Activated naive CD4-positive, alpha-beta T cell treated with anti-CD3 and anti-CD28 coated beads, Interleukin-2, amount 10 ng/mL, durations not matched to agents 7 days and 5 days (primary cell): Measurements from ENCODE around the gene PUM1.

Experiments used
- CTCF ChIA-PET: fragments of 350-600 bp; sonication (Branson Sonifier 250); formaldehyde crosslinking; loops from one replicate; lab custom pipeline; 2021; ENCODE audit warnings: antibody characterized with exemption; lab: Charles Lee
- DNase-seq: peaks from one replicate; pipeline ENCODE4 v3.0.0-alpha.2; 2020
- H3K27ac Mint-ChIP-seq: one replicate; pipeline ENCODE4 v1.8.0; 2021; ENCODE audit warnings: mild to moderate bottlenecking, moderate library complexity, mixed read lengths
- H3K27me3 Mint-ChIP-seq: one replicate; pipeline ENCODE4 v1.8.0; 2021; ENCODE audit warnings: mild to moderate bottlenecking, mixed read lengths
- H3K36me3 Mint-ChIP-seq: one replicate; pipeline ENCODE4 v1.8.0; 2021; ENCODE audit warnings: mixed read lengths
- H3K4me1 Mint-ChIP-seq: one replicate; pipeline ENCODE4 v1.8.0; 2021; ENCODE audit warnings: mixed read lengths
- H3K4me3 Mint-ChIP-seq: one replicate; pipeline ENCODE4 v1.8.0; 2021; ENCODE audit warnings: mild to moderate bottlenecking, moderate library complexity, mixed read lengths
- H3K9me3 Mint-ChIP-seq: one replicate; pipeline ENCODE4 v1.8.0; 2021; ENCODE audit warnings: mixed read lengths

The PUM1 gene

GRCh38 chr1:31005198-31005597, 60.3 kb downstream of the PUM1 start:
- no peak overlapping the region for H3K4me3 Mint-ChIP-seq
- CTCF ChIA-PET = no interaction called here
- H3K4me1 Mint-ChIP-seq = peaks cover 24% of the 10 kb centered on the region
- H3K9me3 Mint-ChIP-seq = no peaks in the 10 kb centered on the region
- H3K27me3 Mint-ChIP-seq = no peaks in the 10 kb centered on the region
- no peak overlapping the region for H3K27ac Mint-ChIP-seq
- DNase-seq = no peak
- H3K36me3 Mint-ChIP-seq = peaks cover 54% of the 10 kb centered on the region

- CTCF ChIA-PET = interaction anchor here (0.7 to 1.5 kb wide), 2 partner anchors 9 kb away, joined by 3 read pairs; no protein-coding TSS in a partner anchor
- H3K36me3 Mint-ChIP-seq = peaks cover 58% of the 10 kb centered on the region
- H3K27ac Mint-ChIP-seq = no peak overlapping the region
- H3K4me3 Mint-ChIP-seq = no peak overlapping the region
- H3K4me1 Mint-ChIP-seq = peaks cover 17% of the 10 kb centered on the region
- H3K9me3 Mint-ChIP-seq = no peaks in the 10 kb centered on the region
- no peaks in the 10 kb centered on the region for H3K27me3 Mint-ChIP-seq
- no peak for DNase-seq
Observed at GRCh38 chr1:31004231-31004621, 61.3 kb downstream of the PUM1 start.

- no peak for DNase-seq
- CTCF ChIA-PET = interaction anchor here (0.7 to 1.5 kb wide), 2 partner anchors 8 to 9 kb away, joined by 3 read pairs; no protein-coding TSS in a partner anchor
- Mint-ChIP-seq H3K36me3 (peaks cover 56% of the 10 kb centered on the region), H3K9me3 (no peaks in the 10 kb centered on the region), H3K4me1 (peaks cover 14% of the 10 kb centered on the region), H3K4me3 (no peak overlapping the region), H3K27ac (no peak overlapping the region), H3K27me3 (no peaks in the 10 kb centered on the region)
Observed at GRCh38 chr1:31003613-31004230, 61.8 kb downstream of the PUM1 start.

DNA sequence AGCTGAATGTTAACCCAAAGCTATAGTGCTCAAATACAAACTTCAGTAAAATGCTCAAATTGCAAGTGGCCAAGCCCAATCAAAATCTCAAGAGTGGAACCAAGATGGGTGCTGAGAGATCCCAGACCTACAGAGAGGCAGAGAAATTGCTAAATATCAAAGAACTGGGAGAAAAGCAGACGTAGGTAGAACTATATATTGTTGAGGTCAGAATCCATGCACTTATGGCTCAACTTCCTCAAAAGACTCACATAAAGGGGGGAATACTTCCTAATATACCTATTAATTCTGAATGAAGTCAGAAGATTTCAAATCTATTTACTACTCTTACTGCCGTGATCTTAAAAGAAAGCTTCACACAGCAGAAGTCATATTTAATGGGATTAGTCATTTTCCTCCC, 65.2 kb downstream of the PUM1 start:
- H3K27ac Mint-ChIP-seq = no peak overlapping the region
- peaks cover 4% of the 10 kb centered on the region for H3K4me1 Mint-ChIP-seq
- no peaks in the 10 kb centered on the region for H3K9me3 Mint-ChIP-seq

GRCh38 chr1:30998887-30999286, 66.6 kb downstream of the PUM1 start:
- H3K27me3 Mint-ChIP-seq = no peaks in the 10 kb centered on the region
- peaks cover 48% of the 10 kb centered on the region for H3K36me3 Mint-ChIP-seq
- no peak overlapping the region for H3K27ac Mint-ChIP-seq
- no peaks in the 10 kb centered on the region for H3K9me3 Mint-ChIP-seq
- CTCF ChIA-PET = no interaction called here
- DNase-seq = no peak
- peaks cover 4% of the 10 kb centered on the region for H3K4me1 Mint-ChIP-seq
- no peak overlapping the region for H3K4me3 Mint-ChIP-seq

More for the DNA sequence above, 65.2 kb downstream of the PUM1 start:
- DNase-seq = no peak
- CTCF ChIA-PET = interaction anchor here (0.6 kb wide), 1 partner anchor 1571 kb away, joined by 3 read pairs; no protein-coding TSS in a partner anchor
- H3K27me3 Mint-ChIP-seq = no peaks in the 10 kb centered on the region
- H3K36me3 Mint-ChIP-seq = peaks cover 52% of the 10 kb centered on the region
- H3K4me3 Mint-ChIP-seq = no peak overlapping the region

- Mint-ChIP-seq H3K9me3 (no peaks in the 10 kb centered on the region), H3K27me3 (no peaks in the 10 kb centered on the region), H3K27ac (no peak overlapping the region), H3K4me1 (peaks cover 4% of the 10 kb centered on the region), H3K4me3 (no peak overlapping the region), H3K36me3 (peaks cover 43% of the 10 kb centered on the region)
- no peak for DNase-seq
- CTCF ChIA-PET = no interaction called here
Observed at GRCh38 chr1:30998171-30998570, 67.3 kb downstream of the PUM1 start.

GRCh38 chr1:30997463-30998057, 68.0 kb downstream of the PUM1 start:
- Mint-ChIP-seq H3K36me3 (peaks cover 44% of the 10 kb centered on the region), H3K27ac (no peak overlapping the region), H3K9me3 (no peaks in the 10 kb centered on the region), H3K4me1 (peaks cover 4% of the 10 kb centered on the region), H3K27me3 (no peaks in the 10 kb centered on the region), H3K4me3 (no peak overlapping the region)
- CTCF ChIA-PET = no interaction called here
- DNase-seq = no peak

DNA sequence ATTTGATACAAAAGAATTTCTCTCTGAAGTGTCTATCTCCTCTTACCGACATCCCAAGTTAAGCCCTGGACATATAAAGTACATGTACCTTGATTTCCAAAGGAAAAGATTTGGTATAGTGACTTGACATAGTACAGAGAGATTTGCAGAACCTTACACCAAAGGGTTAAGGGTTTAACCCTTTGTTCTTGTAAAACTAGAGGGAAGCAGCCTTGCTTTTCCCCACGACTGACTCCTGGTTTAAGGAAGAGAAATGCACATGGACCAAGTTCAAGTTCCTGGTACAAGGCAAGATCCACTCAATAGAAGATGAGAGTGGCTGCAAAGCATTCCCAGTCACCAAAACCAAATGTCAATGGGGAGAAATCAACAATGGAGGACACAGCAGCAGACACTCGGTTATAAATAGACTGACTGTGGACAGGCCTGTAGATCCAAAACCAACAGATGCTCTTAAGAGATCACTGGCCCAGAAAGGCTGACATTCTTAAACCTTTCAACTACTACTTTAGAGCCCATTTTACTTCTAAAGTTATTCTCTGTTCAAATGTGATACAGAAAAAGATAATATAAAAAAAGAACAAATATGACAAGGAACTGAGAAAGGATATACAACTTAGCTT, 69.4 kb downstream of the PUM1 start:
- Mint-ChIP-seq H3K36me3 (peaks cover 47% of the 10 kb centered on the region), H3K27ac (no peak overlapping the region), H3K9me3 (no peaks in the 10 kb centered on the region), H3K27me3 (no peaks in the 10 kb centered on the region), H3K4me3 (no peak overlapping the region), H3K4me1 (peaks cover 4% of the 10 kb centered on the region)
- no peak for DNase-seq
- CTCF ChIA-PET = interaction anchor here (1.1 kb wide), 1 partner anchor 8 kb away, joined by 3 read pairs; no protein-coding TSS in a partner anchor

- peaks cover 62% of the 10 kb centered on the region for H3K36me3 Mint-ChIP-seq
- no peaks in the 10 kb centered on the region for H3K27me3 Mint-ChIP-seq
- H3K9me3 Mint-ChIP-seq = no peaks in the 10 kb centered on the region
- CTCF ChIA-PET = no interaction called here
- H3K4me1 Mint-ChIP-seq = peaks cover 6% of the 10 kb centered on the region
- no peak overlapping the region for H3K27ac Mint-ChIP-seq
- no peak overlapping the region for H3K4me3 Mint-ChIP-seq
- no peak for DNase-seq
Observed at GRCh38 chr1:30991862-30992606, 73.5 kb downstream of the PUM1 start.

GRCh38 chr1:30990591-30990990, 74.9 kb downstream of the PUM1 start:
- peaks cover 54% of the 10 kb centered on the region for H3K36me3 Mint-ChIP-seq
- H3K27me3 Mint-ChIP-seq = no peaks in the 10 kb centered on the region
- no peak overlapping the region for H3K4me3 Mint-ChIP-seq

GRCh38 chr1:30988045-30988444, 77.5 kb downstream of the PUM1 start:
- Mint-ChIP-seq H3K27ac (no peak overlapping the region), H3K4me1 (peaks cover 8% of the 10 kb centered on the region), H3K27me3 (no peaks in the 10 kb centered on the region), H3K9me3 (no peaks in the 10 kb centered on the region), H3K36me3 (peaks cover 48% of the 10 kb centered on the region), H3K4me3 (no peak overlapping the region)
- no peak for DNase-seq
- CTCF ChIA-PET = no interaction called here

More at GRCh38 chr1:30990591-30990990, 74.9 kb downstream of the PUM1 start:
- CTCF ChIA-PET = no interaction called here
- DNase-seq = no peak
- Mint-ChIP-seq H3K4me1 (peaks cover 6% of the 10 kb centered on the region), H3K27ac (no peak overlapping the region), H3K9me3 (no peaks in the 10 kb centered on the region)

GRCh38 chr1:30986755-30987154, 78.8 kb downstream of the PUM1 start:
- Mint-ChIP-seq H3K4me1 (peaks cover 11% of the 10 kb centered on the region), H3K27me3 (no peaks in the 10 kb centered on the region), H3K27ac (no peak overlapping the region), H3K9me3 (no peaks in the 10 kb centered on the region), H3K4me3 (no peak overlapping the region), H3K36me3 (peaks cover 50% of the 10 kb centered on the region)
- DNase-seq = no peak
- CTCF ChIA-PET = no interaction called here

- H3K36me3 Mint-ChIP-seq = peaks cover 44% of the 10 kb centered on the region
- H3K4me1 Mint-ChIP-seq = peaks cover 11% of the 10 kb centered on the region
- no peaks in the 10 kb centered on the region for H3K27me3 Mint-ChIP-seq
- CTCF ChIA-PET = interaction anchor here (0.9 kb wide), 1 partner anchor 25 kb away, joined by 3 read pairs; no protein-coding TSS in a partner anchor
- no peak for DNase-seq
- H3K4me3 Mint-ChIP-seq = no peak overlapping the region
- no peaks in the 10 kb centered on the region for H3K9me3 Mint-ChIP-seq
- H3K27ac Mint-ChIP-seq = no peak overlapping the region
Observed at GRCh38 chr1:30984991-30985503, 80.5 kb downstream of the PUM1 start.
